ENCODE measurements around the gene CSMD2. TPM values are rescaled to one million over a fixed set of nuclear protein-coding genes. Genes with fewer than 3 reads are reported as not detected.

The CSMD2 gene
- total and polyA plus RNA-seq, 2 of the 8 experiments (the other 6 are each of a cell fraction or from before 2014, with no cell fraction given), result 7.0 to 14.7 TPM

DNA sequence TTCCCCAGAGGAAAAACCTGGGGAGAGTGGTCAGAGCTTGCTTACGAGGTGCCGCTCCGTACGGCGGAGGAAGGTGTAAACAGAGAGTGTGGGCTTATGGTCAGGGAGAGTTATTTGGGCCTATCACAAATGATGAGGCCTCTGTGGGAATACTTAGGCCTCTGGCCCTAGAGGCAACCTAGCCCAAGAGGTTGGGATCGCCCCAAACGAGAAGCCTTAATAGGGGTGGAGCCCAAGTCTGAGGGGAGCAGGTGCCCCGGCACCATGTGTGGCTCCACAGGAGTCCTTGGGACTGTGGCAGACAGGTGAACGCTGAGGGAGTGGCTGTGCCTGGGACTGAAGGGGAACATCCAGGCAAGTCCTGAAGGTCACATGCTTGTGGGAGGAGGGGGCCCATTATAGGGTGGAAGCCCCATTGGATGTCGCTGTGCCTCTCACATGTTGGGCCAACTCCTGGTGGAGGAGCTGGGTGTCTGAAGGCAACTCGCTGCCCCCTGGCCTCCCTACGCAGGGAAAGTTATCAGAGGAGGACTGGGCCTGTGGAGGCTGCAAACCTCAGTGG lies 557.5 kb downstream of the CSMD2 start (continued):
- TF ChIP-seq, protein P1, sequence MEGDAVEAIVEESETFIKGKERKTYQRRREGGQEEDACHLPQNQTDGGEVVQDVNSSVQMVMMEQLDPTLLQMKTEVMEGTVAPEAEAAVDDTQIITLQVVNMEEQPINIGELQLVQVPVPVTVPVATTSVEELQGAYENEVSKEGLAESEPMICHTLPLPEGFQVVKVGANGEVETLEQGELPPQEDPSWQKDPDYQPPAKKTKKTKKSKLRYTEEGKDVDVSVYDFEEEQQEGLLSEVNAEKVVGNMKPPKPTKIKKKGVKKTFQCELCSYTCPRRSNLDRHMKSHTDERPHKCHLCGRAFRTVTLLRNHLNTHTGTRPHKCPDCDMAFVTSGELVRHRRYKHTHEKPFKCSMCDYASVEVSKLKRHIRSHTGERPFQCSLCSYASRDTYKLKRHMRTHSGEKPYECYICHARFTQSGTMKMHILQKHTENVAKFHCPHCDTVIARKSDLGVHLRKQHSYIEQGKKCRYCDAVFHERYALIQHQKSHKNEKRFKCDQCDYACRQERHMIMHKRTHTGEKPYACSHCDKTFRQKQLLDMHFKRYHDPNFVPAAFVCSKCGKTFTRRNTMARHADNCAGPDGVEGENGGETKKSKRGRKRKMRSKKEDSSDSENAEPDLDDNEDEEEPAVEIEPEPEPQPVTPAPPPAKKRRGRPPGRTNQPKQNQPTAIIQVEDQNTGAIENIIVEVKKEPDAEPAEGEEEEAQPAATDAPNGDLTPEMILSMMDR (IDR thresholded peaks at IDR 0.05; ENCODE audit: control extremely low read depth in 1 of 3, insufficient read depth in 1 of 3, low read depth in 1 of 3, low read length in 3 of 3), result no peak
- TF ChIP-seq CBX5 (IDR thresholded peaks at IDR 0.05; ENCODE audit: low read depth, low read length) (no peak), HDAC6 (IDR thresholded peaks at IDR 0.05; ENCODE audit: low read depth, low read length) (no peak), CEBPB (IDR thresholded peaks at IDR 0.05; ENCODE audit: low read depth, low read length) (no peak), RXRA (IDR thresholded peaks at IDR 0.05; ENCODE audit: insufficient read depth, low read depth, low read length) (no peak), SUZ12 (IDR thresholded peaks at IDR 0.05; ENCODE audit: low read length) (no peak), JUND (IDR thresholded peaks at IDR 0.05; ENCODE audit: low read length) (no peak)
